ENCODE results near the gene FAF1. TPM values are rescaled to one million over a fixed set of nuclear protein-coding genes. Genes with fewer than 3 reads are reported as not detected.

FAF1 gene
- polyA plus RNA-seq, 2 donors: 18.4 to 32.1 TPM

DNA sequence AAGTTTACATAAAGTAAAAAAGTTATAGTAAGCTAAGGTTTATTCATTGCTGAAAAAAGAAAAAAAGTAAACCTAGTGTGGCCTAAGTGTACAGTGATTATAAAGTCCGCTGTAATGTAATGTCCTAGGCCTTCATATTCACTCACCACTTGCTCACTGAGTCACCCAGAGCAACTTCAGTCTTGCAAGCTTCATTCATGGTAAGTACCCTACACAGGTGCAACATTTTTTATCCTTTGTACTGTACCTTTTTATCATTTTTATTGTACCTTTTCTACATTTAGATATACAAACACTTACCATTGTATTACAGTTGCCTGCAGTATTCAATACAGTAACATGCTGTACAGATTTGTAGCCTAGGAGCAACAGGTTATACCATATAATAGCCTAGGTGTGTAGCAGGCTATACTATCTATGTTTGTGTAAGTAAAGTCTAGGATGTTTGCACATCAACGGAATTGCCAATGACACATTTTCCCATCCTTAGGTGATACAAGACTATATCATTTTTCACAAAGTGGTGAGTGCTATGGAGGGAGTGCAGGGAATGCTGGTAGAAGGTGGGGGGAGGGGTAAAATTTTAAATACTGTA, 478.8 kb downstream of the FAF1 start:
- Histone ChIP-seq H3K36me3 (ENCODE audit: control insufficient read depth in 2 of 2, insufficient read depth in 2 of 2, low read length in 1 of 2) (no peaks in the 10 kb centered on the region), H3K27me3 (ENCODE audit: control insufficient read depth in 1 of 2, insufficient read depth in 2 of 2, low read length in 2 of 2) (no peaks in the 10 kb centered on the region), H3K27ac (ENCODE audit: low read depth in 2 of 2, low read length in 1 of 2) (no peak overlapping the region), H3K4me1 (ENCODE audit: control insufficient read depth in 2 of 2, insufficient read depth in 2 of 2, low read length in 1 of 2) (no peaks in the 10 kb centered on the region), H3K9me3 (ENCODE audit: control insufficient read depth in 2 of 2, insufficient read depth in 1 of 2, low read depth in 1 of 2, low read length in 1 of 2) (no peaks in the 10 kb centered on the region), H3K4me3 (ENCODE audit: low read depth in 1 of 2, low read length in 2 of 2) (no peak overlapping the region)
- 84 to 89% methylated on average over 2 of the region's 2 CpGs for WGBS, 2 donors

DNA sequence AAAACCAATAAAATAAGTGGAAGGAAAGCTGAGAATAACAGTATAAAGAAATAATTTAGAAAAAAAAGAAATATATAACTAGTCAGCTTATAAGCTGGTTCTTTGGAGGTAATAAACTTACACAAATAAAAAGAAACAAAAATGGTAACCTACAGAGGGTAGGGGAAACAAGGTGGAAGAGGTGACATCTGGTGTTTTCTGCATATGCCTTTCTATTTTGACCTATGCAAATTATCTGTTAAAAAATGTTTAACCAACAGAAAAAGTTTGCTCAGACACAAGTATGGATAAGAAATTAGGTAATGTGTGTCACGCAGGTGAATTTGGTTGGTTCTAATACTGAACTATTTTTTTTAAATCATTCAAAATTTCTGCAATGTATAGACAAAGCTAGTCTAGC, 483.3 kb downstream of the FAF1 start:
- no peak overlapping the region for H3K4me3 ChIP-seq (ENCODE audit: low read depth in 1 of 2, low read length in 2 of 2)
- H3K36me3 ChIP-seq (ENCODE audit: control insufficient read depth in 2 of 2, insufficient read depth in 2 of 2, low read length in 1 of 2): no peaks in the 10 kb centered on the region
- H3K9me3 ChIP-seq (ENCODE audit: control insufficient read depth in 2 of 2, insufficient read depth in 1 of 2, low read depth in 1 of 2, low read length in 1 of 2): no peaks in the 10 kb centered on the region
- H3K4me1 ChIP-seq (ENCODE audit: control insufficient read depth in 2 of 2, insufficient read depth in 2 of 2, low read length in 1 of 2): no peaks in the 10 kb centered on the region
- H3K27me3 ChIP-seq (ENCODE audit: control insufficient read depth in 1 of 2, insufficient read depth in 2 of 2, low read length in 2 of 2): no peaks in the 10 kb centered on the region
- WGBS, 2 donors: 90 to 98% methylated on average over 1 of the region's 1 CpG
- H3K27ac ChIP-seq (ENCODE audit: low read depth in 2 of 2, low read length in 1 of 2): no peak overlapping the region

DNA sequence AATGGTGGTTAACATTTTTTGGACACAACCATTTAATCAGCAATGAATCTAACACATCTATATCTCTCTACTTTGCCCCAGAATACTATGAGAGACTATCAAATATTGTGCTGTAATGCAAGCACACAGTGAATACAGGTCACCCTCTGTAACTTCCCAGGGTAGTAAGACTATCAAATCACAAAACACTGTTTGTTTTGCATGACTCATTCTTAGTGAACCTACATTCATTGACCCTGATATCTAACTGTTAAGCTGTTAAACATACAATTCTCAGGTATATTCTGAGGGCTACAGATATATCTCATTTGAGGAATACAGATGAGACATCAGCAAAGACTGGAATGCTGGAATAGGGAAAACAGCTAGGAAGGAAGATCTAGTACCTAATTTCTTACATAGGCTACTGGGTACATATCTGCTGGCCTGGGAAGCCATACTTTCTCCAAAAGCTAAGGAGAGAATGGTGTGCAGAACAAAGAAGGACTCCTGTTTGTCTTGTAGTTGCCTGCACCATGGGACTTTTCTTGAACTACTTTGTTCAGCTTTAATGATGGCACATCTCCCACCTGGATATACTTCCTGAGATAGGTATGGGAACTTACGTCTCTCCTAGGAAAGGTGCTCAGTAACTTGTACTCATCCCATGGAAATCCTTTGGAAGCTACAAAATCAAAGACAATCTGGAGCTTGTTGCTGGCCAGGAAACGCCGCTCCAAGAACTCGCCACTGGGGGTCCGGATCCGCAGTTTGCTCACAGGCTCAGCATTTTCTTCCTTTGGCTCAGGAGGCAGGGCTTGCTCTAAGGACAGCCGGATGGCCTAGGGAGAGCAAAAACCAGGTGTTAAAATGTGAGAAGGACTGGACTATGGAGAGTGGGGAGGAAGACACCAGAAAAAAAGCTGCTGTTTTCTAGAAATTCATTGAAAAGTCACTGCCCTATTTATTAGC, 484.9 kb downstream of the FAF1 start:
- no peaks in the 10 kb centered on the region for H3K27me3 ChIP-seq (ENCODE audit: control insufficient read depth in 1 of 2, insufficient read depth in 2 of 2, low read length in 2 of 2)
- WGBS, 2 donors: 94 to 96% methylated on average over 7 of the region's 7 CpGs
- no peaks in the 10 kb centered on the region for H3K4me1 ChIP-seq (ENCODE audit: control insufficient read depth in 2 of 2, insufficient read depth in 2 of 2, low read length in 1 of 2)
- no peak overlapping the region for H3K4me3 ChIP-seq (ENCODE audit: low read depth in 1 of 2, low read length in 2 of 2)
- H3K27ac ChIP-seq (ENCODE audit: low read depth in 2 of 2, low read length in 1 of 2): no peak overlapping the region
- H3K9me3 ChIP-seq (ENCODE audit: control insufficient read depth in 2 of 2, insufficient read depth in 1 of 2, low read depth in 1 of 2, low read length in 1 of 2): no peaks in the 10 kb centered on the region
- H3K36me3 ChIP-seq (ENCODE audit: control insufficient read depth in 2 of 2, insufficient read depth in 2 of 2, low read length in 1 of 2): no peaks in the 10 kb centered on the region

DNA sequence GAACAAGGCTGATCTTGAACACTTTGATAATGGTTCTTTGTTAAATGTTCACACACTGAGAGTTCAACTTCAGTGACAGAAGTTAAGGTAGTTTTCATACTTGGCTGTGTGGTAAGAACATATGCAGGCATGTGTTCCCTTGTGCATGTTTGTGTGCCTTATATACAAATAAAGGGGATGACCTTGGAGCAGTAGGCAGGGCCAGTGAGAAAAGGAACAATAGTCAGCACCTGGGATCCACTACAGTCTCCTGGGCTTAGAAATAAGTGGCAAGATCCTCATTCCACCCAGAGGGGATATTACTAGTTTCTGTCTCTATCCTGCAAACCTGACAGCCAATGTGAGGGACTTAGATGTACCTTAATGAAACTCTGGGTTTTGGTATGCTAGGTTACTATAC, 486.6 kb downstream of the FAF1 start:
- Histone ChIP-seq H3K27me3 (ENCODE audit: control insufficient read depth in 1 of 2, insufficient read depth in 2 of 2, low read length in 2 of 2) (no peaks in the 10 kb centered on the region), H3K36me3 (ENCODE audit: control insufficient read depth in 2 of 2, insufficient read depth in 2 of 2, low read length in 1 of 2) (no peaks in the 10 kb centered on the region), H3K4me3 (ENCODE audit: low read depth in 1 of 2, low read length in 2 of 2) (no peak overlapping the region), H3K4me1 (ENCODE audit: control insufficient read depth in 2 of 2, insufficient read depth in 2 of 2, low read length in 1 of 2) (no peaks in the 10 kb centered on the region), H3K9me3 (ENCODE audit: control insufficient read depth in 2 of 2, insufficient read depth in 1 of 2, low read depth in 1 of 2, low read length in 1 of 2) (no peaks in the 10 kb centered on the region), H3K27ac (ENCODE audit: low read depth in 2 of 2, low read length in 1 of 2) (no peak overlapping the region)

DNA sequence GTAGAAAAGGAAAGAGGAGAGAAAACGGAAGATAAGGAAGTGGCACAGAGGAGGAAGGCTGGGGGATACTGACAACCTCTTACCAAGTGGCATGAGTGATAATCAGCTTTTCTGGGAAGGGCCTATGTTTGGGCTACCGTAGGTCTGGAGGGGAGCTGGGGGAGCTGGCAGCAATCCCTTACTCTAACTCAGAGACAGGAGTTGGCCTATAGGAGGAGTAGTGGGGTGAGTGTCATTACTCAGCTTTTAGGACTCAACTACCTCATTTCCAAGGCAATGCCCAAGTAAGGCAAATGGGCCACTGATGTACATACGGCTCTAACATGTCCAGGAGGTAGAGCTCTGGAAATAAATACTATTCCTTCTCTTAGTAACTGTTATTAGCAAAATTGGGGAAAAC, 488.1 kb downstream of the FAF1 start:
- H3K27me3 ChIP-seq (ENCODE audit: control insufficient read depth in 1 of 2, insufficient read depth in 2 of 2, low read length in 2 of 2): no peaks in the 10 kb centered on the region
- WGBS, 2 donors: 89 to 95% methylated on average over 3 of the region's 3 CpGs
- no peak overlapping the region for H3K27ac ChIP-seq (ENCODE audit: low read depth in 2 of 2, low read length in 1 of 2)
- H3K4me3 ChIP-seq (ENCODE audit: low read depth in 1 of 2, low read length in 2 of 2): no peak overlapping the region
- H3K36me3 ChIP-seq (ENCODE audit: control insufficient read depth in 2 of 2, insufficient read depth in 2 of 2, low read length in 1 of 2): no peaks in the 10 kb centered on the region
- H3K4me1 ChIP-seq (ENCODE audit: control insufficient read depth in 2 of 2, insufficient read depth in 2 of 2, low read length in 1 of 2): no peaks in the 10 kb centered on the region
- H3K9me3 ChIP-seq (ENCODE audit: control insufficient read depth in 2 of 2, insufficient read depth in 1 of 2, low read depth in 1 of 2, low read length in 1 of 2): no peaks in the 10 kb centered on the region

DNA sequence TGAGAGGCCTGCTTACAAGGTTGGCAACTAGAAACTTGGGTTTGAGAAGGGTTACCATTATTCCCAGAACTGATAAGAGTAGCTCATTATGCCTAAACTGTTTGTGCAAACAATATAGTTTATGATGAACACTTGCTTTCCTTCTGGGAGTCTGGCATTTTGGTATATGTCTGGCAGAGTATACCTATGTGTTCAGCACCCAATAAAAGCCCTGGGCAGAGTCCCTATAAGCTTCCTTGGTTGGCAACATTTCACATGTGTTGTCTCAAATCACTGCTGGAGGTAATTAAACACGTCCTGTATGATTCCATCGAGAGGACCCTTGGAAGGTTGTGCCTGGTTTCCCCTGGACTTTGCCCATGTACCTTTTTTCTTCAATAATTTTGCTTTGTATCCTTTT, 497.1 kb downstream of the FAF1 start:
- Histone ChIP-seq H3K4me3 (ENCODE audit: low read depth in 1 of 2, low read length in 2 of 2) (no peak overlapping the region), H3K36me3 (ENCODE audit: control insufficient read depth in 2 of 2, insufficient read depth in 2 of 2, low read length in 1 of 2) (peaks cover 3 to 4% of the 10 kb centered on the region in 2 donors), H3K27ac (ENCODE audit: low read depth in 2 of 2, low read length in 1 of 2) (no peak overlapping the region), H3K4me1 (ENCODE audit: control insufficient read depth in 2 of 2, insufficient read depth in 2 of 2, low read length in 1 of 2) (no peaks in the 10 kb centered on the region), H3K9me3 (ENCODE audit: control insufficient read depth in 2 of 2, insufficient read depth in 1 of 2, low read depth in 1 of 2, low read length in 1 of 2) (no peaks in the 10 kb centered on the region), H3K27me3 (ENCODE audit: control insufficient read depth in 1 of 2, insufficient read depth in 2 of 2, low read length in 2 of 2) (no peaks in the 10 kb centered on the region)
- WGBS, 2 donors: 89 to 94% methylated on average over 2 of the region's 2 CpGs

DNA sequence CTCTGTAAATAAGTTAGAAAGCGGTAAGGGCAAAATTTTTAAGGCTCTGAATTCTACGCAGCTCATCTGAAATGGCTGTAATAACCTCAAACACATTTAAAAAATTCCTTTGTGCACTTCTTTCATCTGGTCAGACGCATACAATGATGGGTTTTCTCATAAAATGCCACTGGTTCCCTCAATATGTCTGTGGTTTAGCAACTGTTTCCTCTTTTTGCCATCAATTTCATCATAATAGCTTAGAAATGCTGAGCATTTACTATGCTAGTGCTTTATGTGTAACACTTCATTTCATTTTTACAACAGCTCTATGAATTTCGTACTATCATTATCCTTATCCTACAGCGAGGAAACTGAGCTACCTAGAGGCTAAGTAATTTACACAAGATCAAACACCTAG, 501.6 kb downstream of the FAF1 start:
- H3K27ac ChIP-seq (ENCODE audit: low read depth in 2 of 2, low read length in 1 of 2): no peak overlapping the region
- H3K36me3 ChIP-seq (ENCODE audit: control insufficient read depth in 2 of 2, insufficient read depth in 2 of 2, low read length in 1 of 2): peaks cover 3 to 7% of the 10 kb centered on the region in 2 donors
- WGBS, 2 donors: 91 to 93% methylated on average over 5 of the region's 5 CpGs
- H3K4me1 ChIP-seq (ENCODE audit: control insufficient read depth in 2 of 2, insufficient read depth in 2 of 2, low read length in 1 of 2): no peaks in the 10 kb centered on the region
- H3K27me3 ChIP-seq (ENCODE audit: control insufficient read depth in 1 of 2, insufficient read depth in 2 of 2, low read length in 2 of 2): no peaks in the 10 kb centered on the region
- no peak overlapping the region for H3K4me3 ChIP-seq (ENCODE audit: low read depth in 1 of 2, low read length in 2 of 2)
- no peaks in the 10 kb centered on the region for H3K9me3 ChIP-seq (ENCODE audit: control insufficient read depth in 2 of 2, insufficient read depth in 1 of 2, low read depth in 1 of 2, low read length in 1 of 2)

DNA sequence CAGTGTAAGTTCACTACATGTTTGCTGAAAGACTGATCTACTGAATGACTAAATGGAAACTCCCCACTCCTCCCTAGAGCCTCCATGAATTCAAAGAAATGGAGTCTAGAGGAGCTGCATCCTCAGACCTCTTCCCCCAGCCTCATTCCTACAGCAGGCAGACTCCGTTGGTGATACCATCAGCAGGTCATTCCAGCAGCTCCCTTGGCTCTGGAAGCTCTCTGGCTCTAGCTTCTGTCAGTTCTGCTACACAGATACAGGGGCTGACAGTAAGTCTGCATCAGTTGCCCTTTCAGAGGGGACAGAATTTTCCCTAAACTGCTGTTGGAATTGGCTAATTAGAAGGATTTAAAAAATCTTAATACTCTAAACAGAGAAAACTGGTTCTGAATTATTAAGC, 505.2 kb downstream of the FAF1 start:
- H3K27ac ChIP-seq (ENCODE audit: low read depth in 2 of 2, low read length in 1 of 2): no peak overlapping the region
- no peaks in the 10 kb centered on the region for H3K9me3 ChIP-seq (ENCODE audit: control insufficient read depth in 2 of 2, insufficient read depth in 1 of 2, low read depth in 1 of 2, low read length in 1 of 2)
- 91 to 100% methylated on average over 1 of the region's 1 CpG for WGBS, 2 donors

DNA sequence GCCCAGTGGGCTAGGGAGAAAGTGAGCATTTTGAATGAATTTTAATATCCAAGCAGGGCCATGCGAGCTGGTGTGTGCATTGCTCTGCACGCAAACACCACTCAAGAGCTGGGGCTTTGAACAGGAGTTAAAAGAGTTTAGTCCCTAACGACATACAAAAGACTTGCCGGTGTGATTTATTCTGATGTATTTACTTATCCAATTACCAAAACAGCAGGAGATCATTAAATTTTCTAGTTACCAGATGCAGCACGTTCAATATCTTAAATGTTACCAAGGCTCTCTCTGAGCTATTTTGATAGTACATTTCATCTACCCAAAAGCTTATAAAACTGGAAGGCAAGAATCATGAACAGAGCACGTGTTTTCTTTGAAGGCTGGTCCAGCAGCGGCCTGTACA, 506.8 kb downstream of the FAF1 start:
- Histone ChIP-seq H3K27me3 (ENCODE audit: control insufficient read depth in 1 of 2, insufficient read depth in 2 of 2, low read length in 2 of 2) (no peaks in the 10 kb centered on the region), H3K9me3 (ENCODE audit: control insufficient read depth in 2 of 2, insufficient read depth in 1 of 2, low read depth in 1 of 2, low read length in 1 of 2) (no peaks in the 10 kb centered on the region), H3K4me3 (ENCODE audit: low read depth in 1 of 2, low read length in 2 of 2) (no peak overlapping the region), H3K36me3 (ENCODE audit: control insufficient read depth in 2 of 2, insufficient read depth in 2 of 2, low read length in 1 of 2) (peaks cover 0 to 3% of the 10 kb centered on the region in 2 donors), H3K4me1 (ENCODE audit: control insufficient read depth in 2 of 2, insufficient read depth in 2 of 2, low read length in 1 of 2) (no peaks in the 10 kb centered on the region), H3K27ac (ENCODE audit: low read depth in 2 of 2, low read length in 1 of 2) (no peak overlapping the region)
- 85 to 90% methylated on average over 7 of the region's 7 CpGs for WGBS, 2 donors

More for the DNA sequence above, 505.2 kb downstream of the FAF1 start:
- H3K36me3 ChIP-seq (ENCODE audit: control insufficient read depth in 2 of 2, insufficient read depth in 2 of 2, low read length in 1 of 2): peaks cover 0 to 3% of the 10 kb centered on the region in 2 donors
- no peaks in the 10 kb centered on the region for H3K27me3 ChIP-seq (ENCODE audit: control insufficient read depth in 1 of 2, insufficient read depth in 2 of 2, low read length in 2 of 2)
- H3K4me3 ChIP-seq (ENCODE audit: low read depth in 1 of 2, low read length in 2 of 2): no peak overlapping the region
- H3K4me1 ChIP-seq (ENCODE audit: control insufficient read depth in 2 of 2, insufficient read depth in 2 of 2, low read length in 1 of 2): no peaks in the 10 kb centered on the region

DNA sequence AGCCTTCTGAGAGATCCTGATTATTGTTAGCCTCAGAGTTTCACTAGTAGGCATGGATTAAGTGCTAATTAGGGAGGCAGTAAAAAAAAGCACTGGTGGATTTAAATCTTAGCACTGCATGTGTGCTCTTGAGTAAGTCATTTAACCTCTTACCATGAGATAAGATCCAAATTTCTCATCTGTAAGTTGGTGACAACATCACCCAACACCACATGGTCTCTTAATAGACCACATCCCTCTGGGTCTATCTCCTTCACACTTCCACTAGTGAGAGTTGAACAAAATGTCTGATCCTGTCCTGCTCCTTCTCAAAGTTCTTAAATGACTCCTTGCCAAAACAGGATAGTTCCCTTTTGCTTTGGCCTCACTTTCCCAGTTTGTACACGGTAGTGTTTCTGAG, 507.4 kb downstream of the FAF1 start:
- H3K4me3 ChIP-seq (ENCODE audit: low read depth in 1 of 2, low read length in 2 of 2): no peak overlapping the region
- no peaks in the 10 kb centered on the region for H3K4me1 ChIP-seq (ENCODE audit: control insufficient read depth in 2 of 2, insufficient read depth in 2 of 2, low read length in 1 of 2)
- 94 to 95% methylated on average over 1 of the region's 1 CpG for WGBS, 2 donors
- no peaks in the 10 kb centered on the region for H3K27me3 ChIP-seq (ENCODE audit: control insufficient read depth in 1 of 2, insufficient read depth in 2 of 2, low read length in 2 of 2)
- no peak overlapping the region for H3K27ac ChIP-seq (ENCODE audit: low read depth in 2 of 2, low read length in 1 of 2)
- no peaks in the 10 kb centered on the region for H3K9me3 ChIP-seq (ENCODE audit: control insufficient read depth in 2 of 2, insufficient read depth in 1 of 2, low read depth in 1 of 2, low read length in 1 of 2)
- H3K36me3 ChIP-seq (ENCODE audit: control insufficient read depth in 2 of 2, insufficient read depth in 2 of 2, low read length in 1 of 2): peaks cover 0 to 3% of the 10 kb centered on the region in 2 donors
